ENCODE measurements around the gene TCEA2. TPM values are rescaled to one million over a fixed set of nuclear protein-coding genes. Genes with fewer than 3 reads are reported as not detected.

The TCEA2 gene
- total and polyA plus RNA-seq, 2 of the 13 experiments (the other 11 are each of a cell fraction or from before 2014, with no cell fraction given), result 28.1 to 33.7 TPM

GRCh38 chr20:64031822-64032314 lies 31.1 kb upstream of the TCEA2 start:
- CTCF ChIA-PET (ENCODE audit: low intra/inter-chr PET ratio, low total read pairs), result no interaction called here
- H3K36me3 ChIP-seq (replicated peaks in 1 of 2; ENCODE audit: control insufficient read depth in 1 of 2, insufficient read depth in 2 of 2, low read length in 2 of 2), result peaks cover 49 to 67% of the 10 kb centered on the region in 2 experiments
- H2AFZ ChIP-seq (ENCODE audit: low read length), result no peak overlapping the region
- no peak overlapping the region for H3K4me3 ChIP-seq (replicated peaks in 1 of 3; ENCODE audit: insufficient read depth in 1 of 3, low read depth in 2 of 3, low read length in 3 of 3)
- intact Hi-C loops (cut with micrococcal nuclease; ENCODE audit: unreplicated experiment) (no loop called here), in situ Hi-C loops (cut with HindIII; ENCODE audit: extremely low pct_ligation_motif_present, low pct_unique_long_range_greater_than_20kb) (no loop called here)
- no peak overlapping the region for H3K27ac ChIP-seq (ENCODE audit: extremely low read length, insufficient read depth, low read length)
- FAIRE-seq (no peak), DNase-seq (ENCODE audit: low spot score) (no peak), ATAC-seq (no peak)
- POLR2A ChIA-PET, result interaction anchor here (0.7 kb wide), 1 partner anchor 8 kb away, joined by 3 read pairs; no protein-coding TSS in a partner anchor
- peak; percentile 89 for TF ChIP-seq RBM22 (optimal IDR thresholded peaks at IDR 0.05; ENCODE audit: low read length)
- TF ChIP-seq IKZF5 (CRISPR knock-in tag; IDR thresholded peaks at IDR 0.05), result no peak
- H3K9me3 ChIP-seq (ENCODE audit: low read length), result no peaks in the 10 kb centered on the region
- H3K9ac ChIP-seq (ENCODE audit: insufficient read depth, low read depth, low read length), result no peak overlapping the region
- peaks cover 8% of the 10 kb centered on the region for H3K79me2 ChIP-seq (ENCODE audit: insufficient read depth, low read length)
- H3K27me3 ChIP-seq (ENCODE audit: control insufficient read depth in 1 of 2, insufficient read depth in 2 of 2, low read length in 2 of 2), result no peaks in the 10 kb centered on the region
- H4K20me1 ChIP-seq (ENCODE audit: insufficient read depth, low read length), result no peaks in the 10 kb centered on the region
- WGBS (ENCODE audit: low lambda C conversion rate), result 97% methylated on average over 19 of the region's 19 CpGs
- no TSS peak for BruUV-seq (replicated peaks)
- H3K4me1 ChIP-seq (ENCODE audit: insufficient read depth, low read length), result peaks cover 22% of the 10 kb centered on the region
- no peak overlapping the region for H3K4me2 ChIP-seq (ENCODE audit: low read depth, low read length)

GRCh38 chr20:64032706-64033624 lies 30.0 kb upstream of the TCEA2 start:
- H3K4me1 ChIP-seq (ENCODE audit: insufficient read depth, low read length), result peaks cover 33% of the 10 kb centered on the region
- WGBS (ENCODE audit: low lambda C conversion rate), result 97% methylated on average over 31 of the region's 31 CpGs
- H3K27me3 ChIP-seq (ENCODE audit: control insufficient read depth in 1 of 2, insufficient read depth in 2 of 2, low read length in 2 of 2), result no peaks in the 10 kb centered on the region
- ATAC-seq (no peak), FAIRE-seq (no peak), DNase-seq (ENCODE audit: low spot score) (no peak)
- no peak overlapping the region for H2AFZ ChIP-seq (ENCODE audit: low read length)
- H3K36me3 ChIP-seq (replicated peaks in 1 of 2; ENCODE audit: control insufficient read depth in 1 of 2, insufficient read depth in 2 of 2, low read length in 2 of 2), result peaks cover 40 to 56% of the 10 kb centered on the region in 2 experiments
- H3K9ac ChIP-seq (ENCODE audit: insufficient read depth, low read depth, low read length), result no peak overlapping the region
- ChIA-PET CTCF (ENCODE audit: low intra/inter-chr PET ratio, low total read pairs) (no interaction called here), POLR2A (interaction anchor here (0.9 to 2.3 kb wide), 4 partner anchors 8 to 52 kb away, joined by 3 to 19 read pairs (median 3); partner anchors contain the start of gene PRPF6)
- no peaks in the 10 kb centered on the region for H3K9me3 ChIP-seq (ENCODE audit: low read length)
- H3K27ac ChIP-seq (ENCODE audit: extremely low read length, insufficient read depth, low read length), result no peak overlapping the region
- intact Hi-C loops (cut with micrococcal nuclease; ENCODE audit: unreplicated experiment), result no loop called here
- H3K79me2 ChIP-seq (ENCODE audit: insufficient read depth, low read length), result peaks cover 18% of the 10 kb centered on the region
- no peaks in the 10 kb centered on the region for H4K20me1 ChIP-seq (ENCODE audit: insufficient read depth, low read length)
- no peak overlapping the region for H3K4me3 ChIP-seq (replicated peaks in 1 of 3; ENCODE audit: insufficient read depth in 1 of 3, low read depth in 2 of 3, low read length in 3 of 3)
- BruUV-seq (replicated peaks), result no TSS peak
- no peak overlapping the region for H3K4me2 ChIP-seq (ENCODE audit: low read depth, low read length)
- in situ Hi-C loops (cut with HindIII; ENCODE audit: extremely low pct_ligation_motif_present, low pct_unique_long_range_greater_than_20kb), result no loop called here
- no peak for TF ChIP-seq ONECUT2 (CRISPR knock-in tag; IDR thresholded peaks at IDR 0.05)
- no peak for TF ChIP-seq ZFP36 (IDR thresholded peaks at IDR 0.05; ENCODE audit: borderline replicate concordance, low read depth, low read length, partially characterized antibody)
- 0 out of 2 replicates have a peak, but pooled peaks have one; percentile 22 for TF ChIP-seq MTA1 (CRISPR knock-in tag; IDR thresholded peaks at IDR 0.05; ENCODE audit: borderline replicate concordance)
- peak; percentile 67 for TF ChIP-seq RBM22 (optimal IDR thresholded peaks at IDR 0.05; ENCODE audit: low read length)
- peak; percentile 82 for TF ChIP-seq AGO2 (optimal IDR thresholded peaks at IDR 0.05; ENCODE audit: low read depth, low read length)
- 0 out of 2 replicates have a peak, but pooled peaks have one; percentile 25 for TF ChIP-seq NRL (CRISPR knock-in tag; IDR thresholded peaks at IDR 0.05; ENCODE audit: borderline replicate concordance)
- 0 out of 2 replicates have a peak, but pooled peaks have one; percentile 25 for TF ChIP-seq PHF8 (CRISPR knock-in tag; IDR thresholded peaks at IDR 0.05)
- TF ChIP-seq MTA3 (CRISPR knock-in tag; IDR thresholded peaks at IDR 0.05), result no peak
- no peak for TF ChIP-seq KDM3A (CRISPR knock-in tag; IDR thresholded peaks at IDR 0.05; ENCODE audit: low read depth)
- peak; percentile 13; the same call in 1 of the 2 replicates for TF ChIP-seq GABPB1 (CRISPR knock-in tag; IDR thresholded peaks at IDR 0.05)
- no peak for TF ChIP-seq ZNF383 (CRISPR knock-in tag; IDR thresholded peaks at IDR 0.05; ENCODE audit: borderline replicate concordance)
